HG03520 (cell line): ENCODE measurements around the gene KDM5B.
A peak's percentile ranks its signal among the peaks of the same experiment; 100 is the strongest.
"Not testable (repeated sequence)": the region's sequence is repeated elsewhere in the genome, so short reads cannot be mapped to it uniquely, and the experiment has no call there.

ENCODE experiments used
- ATAC-seq: cut with Tn5 transposase; IDR thresholded peaks from one replicate; pipeline ENCODE4 v1.9.1; 2021; ENCODE audit warnings: mild to moderate bottlenecking, moderate library complexity; ENCODE audit not compliant: unreplicated experiment

The KDM5B gene

GRCh38 chr1:202812176-202813026 lies 4.2 kb upstream of the KDM5B start:
- ATAC-seq = no peak

- peak; percentile 11 for ATAC-seq
Measured at GRCh38 chr1:202811296-202812175, 3.3 kb upstream of the KDM5B start.

- ATAC-seq = peak; percentile 69
Measured at GRCh38 chr1:202810615-202811295, 2.5 kb upstream of the KDM5B start, which contains the start of gene PCAT6. Gene PCAT6, plus strand, starts transcription at chr1:202810954.

- ATAC-seq = no peak
Measured at GRCh38 chr1:202810193-202810614, 2.0 kb upstream of the KDM5B start.

GRCh38 chr1:202809597-202810159 lies 1.5 kb upstream of the KDM5B start:
- no peak for ATAC-seq

GRCh38 chr1:202807451-202807925 lies 733 bp downstream of the KDM5B start:
- no peak for ATAC-seq

- no peak for ATAC-seq
Measured at GRCh38 chr1:202806845-202807450, 1.3 kb downstream of the KDM5B start.

GRCh38 chr1:202805886-202806844 lies 2.1 kb downstream of the KDM5B start:
- no peak for ATAC-seq

- ATAC-seq = no peak
Measured at GRCh38 chr1:202804126-202804525, 4.1 kb downstream of the KDM5B start.

GRCh38 chr1:202802998-202803932 lies 5.0 kb downstream of the KDM5B start:
- no peak for ATAC-seq

- no peak for ATAC-seq
Measured at GRCh38 chr1:202802034-202802433, 6.2 kb downstream of the KDM5B start.

- no peak for ATAC-seq
Measured at GRCh38 chr1:202801175-202801574, 7.0 kb downstream of the KDM5B start.

- ATAC-seq = no peak
Measured at GRCh38 chr1:202800742-202801141, 7.5 kb downstream of the KDM5B start.

- no peak for ATAC-seq
Measured at GRCh38 chr1:202798792-202799331, 9.4 kb downstream of the KDM5B start.

- ATAC-seq = no peak
Measured at GRCh38 chr1:202798260-202798659, 10.0 kb downstream of the KDM5B start.

GRCh38 chr1:202796670-202797069 lies 11.6 kb downstream of the KDM5B start:
- no peak for ATAC-seq

- not testable (repeated sequence) for ATAC-seq
Measured at GRCh38 chr1:202794931-202795330, 13.3 kb downstream of the KDM5B start.
